Panc1 (cell line): ENCODE measurements around the gene GLRA3.
"Not testable (repeated sequence)": the region's sequence is repeated elsewhere in the genome, so short reads cannot be mapped to it uniquely, and the experiment has no call there.

Experiments
- POLR2AphosphoS5 ChIP-seq: IDR thresholded peaks from 2 replicates; pipeline ENCODE4 v1.6.1; 2012; ENCODE audit warnings: mild to moderate bottlenecking, low read depth, low read length, moderate library complexity
- TF ChIP-seq, protein P1 (sequence below): fragments of 450-650 bp; IDR thresholded peaks from 2 replicates; pipeline ENCODE4 v1.5.1; 2017; ENCODE audit warnings: mild to moderate bottlenecking

GRCh38 chr4:174629907-174630450 lies 199.1 kb downstream of the GLRA3 start:
- not testable (repeated sequence) for TF ChIP-seq POLR2AphosphoS5
- TF ChIP-seq, protein P1, sequence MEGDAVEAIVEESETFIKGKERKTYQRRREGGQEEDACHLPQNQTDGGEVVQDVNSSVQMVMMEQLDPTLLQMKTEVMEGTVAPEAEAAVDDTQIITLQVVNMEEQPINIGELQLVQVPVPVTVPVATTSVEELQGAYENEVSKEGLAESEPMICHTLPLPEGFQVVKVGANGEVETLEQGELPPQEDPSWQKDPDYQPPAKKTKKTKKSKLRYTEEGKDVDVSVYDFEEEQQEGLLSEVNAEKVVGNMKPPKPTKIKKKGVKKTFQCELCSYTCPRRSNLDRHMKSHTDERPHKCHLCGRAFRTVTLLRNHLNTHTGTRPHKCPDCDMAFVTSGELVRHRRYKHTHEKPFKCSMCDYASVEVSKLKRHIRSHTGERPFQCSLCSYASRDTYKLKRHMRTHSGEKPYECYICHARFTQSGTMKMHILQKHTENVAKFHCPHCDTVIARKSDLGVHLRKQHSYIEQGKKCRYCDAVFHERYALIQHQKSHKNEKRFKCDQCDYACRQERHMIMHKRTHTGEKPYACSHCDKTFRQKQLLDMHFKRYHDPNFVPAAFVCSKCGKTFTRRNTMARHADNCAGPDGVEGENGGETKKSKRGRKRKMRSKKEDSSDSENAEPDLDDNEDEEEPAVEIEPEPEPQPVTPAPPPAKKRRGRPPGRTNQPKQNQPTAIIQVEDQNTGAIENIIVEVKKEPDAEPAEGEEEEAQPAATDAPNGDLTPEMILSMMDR, result not testable (repeated sequence)
